HG03342 (cell line): ENCODE data around the gene ATIC.

Source experiments
- ATAC-seq: cut with Tn5 transposase; IDR thresholded peaks from one replicate; pipeline ENCODE4 v1.9.1; 2021; ENCODE audit warnings: mild to moderate bottlenecking, moderate library complexity; ENCODE audit not compliant: unreplicated experiment

Gene ATIC

GRCh38 chr2:215311625-215312396, at the start of gene ATIC:
ATIC (plus strand) TSS chr2:215312059; CDS start chr2:215312143, 84 bp downstream.
- peak; percentile 99 for ATAC-seq

GRCh38 chr2:215262303-215262702, 49.6 kb upstream of the ATIC start:
- ATAC-seq = no peak

GRCh38 chr2:215262741-215263362, 49.0 kb upstream of the ATIC start:
- no peak for ATAC-seq

GRCh38 chr2:215264374-215264773, 47.5 kb upstream of the ATIC start:
- no peak for ATAC-seq

GRCh38 chr2:215269397-215270117, 42.3 kb upstream of the ATIC start:
- ATAC-seq = peak; percentile 56

GRCh38 chr2:215270118-215270451, 41.8 kb upstream of the ATIC start:
- ATAC-seq = no peak

- ATAC-seq = no peak
These were observed 40.4 kb upstream of the ATIC start for GRCh38 chr2:215271446-215271845.

GRCh38 chr2:215272918-215273317, 38.9 kb upstream of the ATIC start:
- no peak for ATAC-seq

GRCh38 chr2:215274829-215275228, 37.0 kb upstream of the ATIC start:
- no peak for ATAC-seq

- no peak for ATAC-seq
These were observed 36.0 kb upstream of the ATIC start for GRCh38 chr2:215275824-215276223.

GRCh38 chr2:215277944-215278343, 33.9 kb upstream of the ATIC start:
- ATAC-seq = no peak

GRCh38 chr2:215280326-215280725, 31.5 kb upstream of the ATIC start:
- ATAC-seq = no peak

- ATAC-seq = no peak
These were observed 28.6 kb upstream of the ATIC start for GRCh38 chr2:215283221-215283620.

GRCh38 chr2:215286309-215286708, 25.6 kb upstream of the ATIC start:
- ATAC-seq = no peak

GRCh38 chr2:215288112-215288815, 23.6 kb upstream of the ATIC start:
- no peak for ATAC-seq

- ATAC-seq = no peak
These were observed 20.8 kb upstream of the ATIC start for GRCh38 chr2:215290980-215291599.

GRCh38 chr2:215293879-215294278, 18.0 kb upstream of the ATIC start:
- no peak for ATAC-seq

GRCh38 chr2:215299337-215299859, 12.5 kb upstream of the ATIC start:
- no peak for ATAC-seq

GRCh38 chr2:215301994-215302393, 9.9 kb upstream of the ATIC start:
- ATAC-seq = no peak

- ATAC-seq = peak; percentile 19
These were observed 617 bp upstream of the ATIC start for GRCh38 chr2:215311259-215311624.

- no peak for ATAC-seq
These were observed 1.4 kb downstream of the ATIC start for GRCh38 chr2:215313255-215313613.
